K562 (cell line): ENCODE data around the gene USH1G. TPM values are rescaled to one million over a fixed set of nuclear protein-coding genes. Genes with fewer than 3 reads are reported as not detected.

Source experiments
- ATAC-seq: fragments of 200-7000 bp; cut with Tn5 transposase; 3 replicates; pipeline ENCODE4 v1.9.1; 2020; ENCODE audit warnings: moderate library complexity
- BruUV-seq: library from RNA; stranded (reverse); fragments of 400-500 nt; replicated peaks from 2 replicates; lab custom pipeline; 2021; lab: Mats Ljungman, UMichigan
- CTCF ChIA-PET: fragments of 300-600 bp; formaldehyde crosslinking; extraction: SDS; loops from one replicate; lab custom pipeline; 2021; ENCODE audit warnings: low intra/inter-chr PET ratio; lab: Yijun Ruan, JAX
- POLR2A ChIA-PET: fragments of 300-600, 350-650 bp; sonication (Branson Sonifier 250); formaldehyde crosslinking; extraction: SDS; loops from one replicate; lab custom pipeline; 2021; ENCODE audit warnings: antibody characterized with exemption, inconsistent platforms; lab: Yijun Ruan, JAX
- DNase-seq, 4 experiments: peaks; one replicate each; pipeline versions ENCODE4 v3.0.0 to v3.0.0-alpha.2; 2011 to 2018; ENCODE audit warnings: low spot score in 3 of 4, mixed read lengths in 3 of 4; ENCODE audit errors: extremely low read depth in 1 of 4
- FAIRE-seq: peaks from 2 replicates; lab custom pipeline; 2011; peaks lifted over from hg19 to GRCh38; lab: Jason Lieb, UNC
- H2AFZ ChIP-seq: 2 replicates; pipeline ENCODE4 v1.6.0; 2011; ENCODE audit warnings: low read depth, low read length, control low read depth, inconsistent platforms
- H3K27ac ChIP-seq: fragments of 200-600 bp; 3 replicates; pipeline ENCODE4 v1.8.0; 2011; ENCODE audit warnings: low read depth, mild to moderate bottlenecking, control low read depth, inconsistent platforms, low read length, moderate library complexity, mixed read lengths; ENCODE audit errors: extremely low read depth
- H3K27me3 ChIP-seq, 2 experiments: fragments of 300-600 bp in 1 of 2; 2 replicates in 1 of 2; 3 replicates in 1 of 2; pipeline versions ENCODE4 v1.6.0 to v1.8.0; 2011; ENCODE audit warnings: inconsistent platforms in 2 of 2, low read length in 2 of 2, mild to moderate bottlenecking in 1 of 2, mixed read lengths in 1 of 2, moderate library complexity in 1 of 2; ENCODE audit not compliant: control insufficient read depth in 2 of 2, insufficient read depth in 2 of 2
- H3K36me3 ChIP-seq: fragments of 300-600 bp; 3 replicates; pipeline ENCODE4 v1.8.0; 2011; ENCODE audit warnings: mild to moderate bottlenecking, low read length, inconsistent platforms; ENCODE audit not compliant: control insufficient read depth, insufficient read depth
- H3K4me1 ChIP-seq, 2 experiments: fragments of 200-600 bp in 1 of 2; replicated peaks in 1 of 2; 2 replicates in 1 of 2; 3 replicates in 1 of 2; pipeline versions ENCODE4 v1.5.1 to v1.8.0; 2011; ENCODE audit warnings: inconsistent platforms in 2 of 2, low read length in 2 of 2, mild to moderate bottlenecking in 1 of 2, mixed read lengths in 1 of 2, moderate library complexity in 1 of 2; ENCODE audit not compliant: control insufficient read depth in 2 of 2, insufficient read depth in 2 of 2
- H3K4me2 ChIP-seq: 2 replicates; pipeline ENCODE4 v1.6.1; 2011; ENCODE audit warnings: low read length, control low read depth, inconsistent platforms, mixed read lengths; ENCODE audit not compliant: insufficient read depth
- H3K4me3 ChIP-seq: fragments of 200-600 bp; sonication (generic), shearing (Covaris generic); 2 replicates; pipeline ENCODE4 v1.5.1; 2016; ENCODE audit warnings: control low read depth, inconsistent platforms
- H3K79me2 ChIP-seq: fragments of 200-600 bp; 3 replicates; pipeline ENCODE4 v1.8.0; 2011; ENCODE audit warnings: low read length, inconsistent platforms; ENCODE audit not compliant: control insufficient read depth, insufficient read depth
- H3K9ac ChIP-seq, 2 experiments: 2 replicates each; pipeline versions ENCODE4 v1.6.0 to v1.6.1; 2011; ENCODE audit warnings: low read depth in 2 of 2, low read length in 2 of 2, control low read depth in 1 of 2, inconsistent platforms in 1 of 2, mild to moderate bottlenecking in 1 of 2, mixed read lengths in 1 of 2; ENCODE audit not compliant: insufficient read depth in 1 of 2
- H3K9me1 ChIP-seq: one replicate; pipeline ENCODE4 v1.6.0; 2011; ENCODE audit warnings: inconsistent platforms, mild to moderate bottlenecking, low read length, moderate library complexity; ENCODE audit not compliant: control insufficient read depth, insufficient read depth
- H3K9me3 ChIP-seq: replicated peaks from 2 replicates; pipeline ENCODE4 v1.5.1; 2011; ENCODE audit warnings: low read depth, low read length, inconsistent platforms; ENCODE audit not compliant: control insufficient read depth, insufficient read depth
- H4K20me1 ChIP-seq: replicated peaks from 2 replicates; pipeline ENCODE4 v1.6.1; 2011; ENCODE audit warnings: low read length, inconsistent platforms, mixed read lengths; ENCODE audit not compliant: control insufficient read depth, insufficient read depth
- BCOR ChIP-seq: fragments of 450-650 bp; IDR thresholded peaks from 2 replicates; pipeline ENCODE4 v1.6.1; 2016
- CHD1 ChIP-seq: fragments of 200-600 bp; sonication (generic); IDR thresholded peaks from one replicate; pipeline ENCODE4 v1.6.1; 2012; ENCODE audit warnings: mild to moderate bottlenecking, moderate library complexity, low read length, inconsistent platforms
- DIDO1 ChIP-seq: fragments of 450-650 bp; IDR thresholded peaks from 2 replicates; pipeline ENCODE4 v1.6.1; 2016; ENCODE audit warnings: low read depth, missing biosample characterization, missing genetic modification characterization
- DMBX1 ChIP-seq: fragments of 250-450 bp; sonication (Bioruptor Pico); IDR thresholded peaks from 2 replicates; pipeline ENCODE4 v1.8.0; 2022; ENCODE audit warnings: inconsistent platforms, mild to moderate bottlenecking, moderate library complexity, borderline replicate concordance
- GTF2F1 ChIP-seq: IDR thresholded peaks from 2 replicates; pipeline ENCODE4 v1.6.1; 2011; ENCODE audit warnings: low read depth, low read length, improper control_type of control experiment
- OTX1 ChIP-seq: fragments of 450-650 bp; formaldehyde crosslinking; IDR thresholded peaks from 2 replicates; pipeline ENCODE4 v1.4.0; 2022; ENCODE audit warnings: mild to moderate bottlenecking
- ZNF12 ChIP-seq: sonication (generic); formaldehyde crosslinking; IDR thresholded peaks from 2 replicates; pipeline ENCODE4 v1.4.0; 2020; ENCODE audit warnings: mild to moderate bottlenecking, missing genetic modification reagents
- WGBS: fragments of 100-300 bp; shearing (Covaris generic); methylation state at CpG from one replicate; pipeline ENCODE4 v1.1.6; 2016; ENCODE audit warnings: low coverage, mixed read lengths; ENCODE audit not compliant: insufficient coverage; ENCODE audit errors: missing lambda C conversion rate; 5-methylcytosine and 5-hydroxymethylcytosine counted together
- in situ Hi-C: fragments of 300-500 bp; cut with MboI; formaldehyde crosslinking; loops from 4 replicates; pipeline ENCODE4 v1.15.0; 2018; ENCODE audit warnings: inconsistent platforms, mixed read lengths
- intact Hi-C: fragments of 100-400 bp; cut with micrococcal nuclease; formaldehyde crosslinking; loops from 2 replicates; pipeline ENCODE4 v1.14.2; 2022
- polyA plus RNA-seq, 8 experiments: library from polyadenylated mRNA; depleted of rRNA in 4 of 8; stranded (reverse) in 5 of 8; unstranded in 3 of 8; fragments of >200 nt; fragmentation: Nextera tagmentation in 2 of 8; fragmentation: Illumina TruSeq in 1 of 8; extraction: Ambion mirVana in 2 of 8; extraction: Trizol in 1 of 8; gene quantifications; 2 replicates each; pipeline versions ENCODE4 v1.2.1 to v1.2.3, GENCODE V29; 2011 to 2014; ENCODE audit warnings: inconsistent platforms in 1 of 8, missing spikeins in 1 of 8
- total RNA-seq, 7 experiments: library from RNA; depleted of rRNA in 6 of 7; stranded (reverse); fragments of >200 nt in 6 of 7; fragmentation: Illumina TruSeq in 2 of 7; extraction: Trizol in 2 of 7; gene quantifications; 2 replicates each; pipeline versions ENCODE4 v1.2.1 to v1.2.3, GENCODE V29; 2011 to 2021; ENCODE audit warnings: low replicate concordance in 1 of 7
- TF ChIP-seq, protein P1 (sequence below): sonication (generic); formaldehyde crosslinking; IDR thresholded peaks from 2 replicates; pipeline ENCODE4 v1.8.0; 2023; ENCODE audit warnings: mild to moderate bottlenecking, missing genetic modification reagents
- TF ChIP-seq, protein P2 (sequence below): fragments of 250-450 bp; sonication (Bioruptor Pico); IDR thresholded peaks from 2 replicates; pipeline ENCODE4 v1.5.0; 2021; ENCODE audit warnings: mild to moderate bottlenecking, borderline replicate concordance

USH1G gene
- total and polyA plus RNA-seq, 9 of the 15 experiments (the other 6 are each of a cell fraction or from before 2014, with no cell fraction given): 0.22 to 1.00 (median 0.64) TPM; not detected in 2

DNA sequence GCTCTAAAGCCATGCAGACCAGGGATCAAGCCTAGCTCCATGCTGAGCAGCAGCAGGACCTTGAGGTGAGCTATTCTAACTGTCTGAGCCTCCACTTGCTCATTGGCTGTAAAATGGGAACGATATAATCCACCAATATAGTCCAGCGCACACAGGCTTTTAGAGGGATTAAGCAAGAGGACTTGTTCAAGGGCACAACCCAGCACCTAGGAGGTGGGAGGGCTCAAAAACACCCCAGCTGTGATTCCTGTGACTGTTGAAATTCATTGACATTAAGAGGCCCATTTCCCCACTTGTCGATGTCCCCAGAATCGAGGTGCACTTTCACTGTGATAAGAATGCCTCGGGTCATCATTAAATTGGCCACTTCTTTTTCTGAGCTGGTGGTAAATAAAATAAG, 4.1 kb downstream of the USH1G start:
- no peak overlapping the region for H3K9ac ChIP-seq
- no peak overlapping the region for H3K4me2 ChIP-seq
- in situ Hi-C loops: no loop called here
- no peak for ATAC-seq
- H3K79me2 ChIP-seq: no peaks in the 10 kb centered on the region
- no peak overlapping the region for H3K4me3 ChIP-seq
- H2AFZ ChIP-seq: no peak overlapping the region
- no peaks in the 10 kb centered on the region for H3K36me3 ChIP-seq
- ChIA-PET POLR2A (interaction anchor here (0.6 to 0.8 kb wide), 4 partner anchors 13 to 321 kb away, joined by 3 to 4 read pairs (median 3); no protein-coding TSS in a partner anchor), CTCF (interaction anchor here (0.5 to 1.4 kb wide), 3 partner anchors 37 to 42 kb away, joined by 3 to 8 read pairs (median 7); no protein-coding TSS in a partner anchor)
- no peaks in the 10 kb centered on the region for H3K9me1 ChIP-seq
- no peak for DNase-seq
- no TSS peak for BruUV-seq
- H3K9me3 ChIP-seq: no peaks in the 10 kb centered on the region
- no peak for TF ChIP-seq CHD1
- TF ChIP-seq DMBX1 (CRISPR knock-in tag): no peak
- TF ChIP-seq ZNF12: no peak
- no peak for TF ChIP-seq DIDO1 (tag)
- no peak for TF ChIP-seq OTX1
- TF ChIP-seq, protein P1, sequence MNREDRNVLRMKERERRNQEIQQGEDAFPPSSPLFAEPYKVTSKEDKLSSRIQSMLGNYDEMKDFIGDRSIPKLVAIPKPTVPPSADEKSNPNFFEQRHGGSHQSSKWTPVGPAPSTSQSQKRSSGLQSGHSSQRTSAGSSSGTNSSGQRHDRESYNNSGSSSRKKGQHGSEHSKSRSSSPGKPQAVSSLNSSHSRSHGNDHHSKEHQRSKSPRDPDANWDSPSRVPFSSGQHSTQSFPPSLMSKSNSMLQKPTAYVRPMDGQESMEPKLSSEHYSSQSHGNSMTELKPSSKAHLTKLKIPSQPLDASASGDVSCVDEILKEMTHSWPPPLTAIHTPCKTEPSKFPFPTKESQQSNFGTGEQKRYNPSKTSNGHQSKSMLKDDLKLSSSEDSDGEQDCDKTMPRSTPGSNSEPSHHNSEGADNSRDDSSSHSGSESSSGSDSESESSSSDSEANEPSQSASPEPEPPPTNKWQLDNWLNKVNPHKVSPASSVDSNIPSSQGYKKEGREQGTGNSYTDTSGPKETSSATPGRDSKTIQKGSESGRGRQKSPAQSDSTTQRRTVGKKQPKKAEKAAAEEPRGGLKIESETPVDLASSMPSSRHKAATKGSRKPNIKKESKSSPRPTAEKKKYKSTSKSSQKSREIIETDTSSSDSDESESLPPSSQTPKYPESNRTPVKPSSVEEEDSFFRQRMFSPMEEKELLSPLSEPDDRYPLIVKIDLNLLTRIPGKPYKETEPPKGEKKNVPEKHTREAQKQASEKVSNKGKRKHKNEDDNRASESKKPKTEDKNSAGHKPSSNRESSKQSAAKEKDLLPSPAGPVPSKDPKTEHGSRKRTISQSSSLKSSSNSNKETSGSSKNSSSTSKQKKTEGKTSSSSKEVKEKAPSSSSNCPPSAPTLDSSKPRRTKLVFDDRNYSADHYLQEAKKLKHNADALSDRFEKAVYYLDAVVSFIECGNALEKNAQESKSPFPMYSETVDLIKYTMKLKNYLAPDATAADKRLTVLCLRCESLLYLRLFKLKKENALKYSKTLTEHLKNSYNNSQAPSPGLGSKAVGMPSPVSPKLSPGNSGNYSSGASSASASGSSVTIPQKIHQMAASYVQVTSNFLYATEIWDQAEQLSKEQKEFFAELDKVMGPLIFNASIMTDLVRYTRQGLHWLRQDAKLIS (CRISPR knock-in tag): no peak
- TF ChIP-seq, protein P2, sequence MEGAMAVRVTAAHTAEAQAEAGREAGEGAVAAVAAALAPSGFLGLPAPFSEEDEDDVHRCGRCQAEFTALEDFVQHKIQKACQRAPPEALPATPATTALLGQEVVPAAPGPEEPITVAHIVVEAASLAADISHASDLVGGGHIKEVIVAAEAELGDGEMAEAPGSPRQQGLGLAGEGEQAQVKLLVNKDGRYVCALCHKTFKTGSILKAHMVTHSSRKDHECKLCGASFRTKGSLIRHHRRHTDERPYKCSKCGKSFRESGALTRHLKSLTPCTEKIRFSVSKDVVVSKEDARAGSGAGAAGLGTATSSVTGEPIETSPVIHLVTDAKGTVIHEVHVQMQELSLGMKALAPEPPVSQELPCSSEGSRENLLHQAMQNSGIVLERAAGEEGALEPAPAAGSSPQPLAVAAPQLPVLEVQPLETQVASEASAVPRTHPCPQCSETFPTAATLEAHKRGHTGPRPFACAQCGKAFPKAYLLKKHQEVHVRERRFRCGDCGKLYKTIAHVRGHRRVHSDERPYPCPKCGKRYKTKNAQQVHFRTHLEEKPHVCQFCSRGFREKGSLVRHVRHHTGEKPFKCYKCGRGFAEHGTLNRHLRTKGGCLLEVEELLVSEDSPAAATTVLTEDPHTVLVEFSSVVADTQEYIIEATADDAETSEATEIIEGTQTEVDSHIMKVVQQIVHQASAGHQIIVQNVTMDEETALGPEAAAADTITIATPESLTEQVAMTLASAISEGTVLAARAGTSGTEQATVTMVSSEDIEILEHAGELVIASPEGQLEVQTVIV: no peak
- no peak for TF ChIP-seq BCOR
- no peak for TF ChIP-seq GTF2F1
- 56% methylated on average over 5 of the region's 5 CpGs for WGBS
- peak; percentile 48 for FAIRE-seq
- no peak overlapping the region for H3K27ac ChIP-seq
- peaks cover 0 to 2% of the 10 kb centered on the region in 2 experiments; a peak in 2 of 5 replicates for H3K27me3 ChIP-seq
- no peaks in the 10 kb centered on the region for H4K20me1 ChIP-seq
- intact Hi-C loops: no loop called here
- H3K4me1 ChIP-seq: peaks cover 13 to 57% of the 10 kb centered on the region in 2 experiments
